ENCODE data around the gene IPP. TPM values are rescaled to one million over a fixed set of nuclear protein-coding genes. Genes with fewer than 3 reads are reported as not detected.

The IPP gene
- total and polyA plus RNA-seq, 2 of the 8 experiments (the other 6 are each of a cell fraction or from before 2014, with no cell fraction given) = 1.4 to 5.6 TPM

- peak overlapping the region in 1 of 2 experiments; percentile 15; a peak in 1 of 4 replicates for H3K4me2 ChIP-seq (ENCODE audit: insufficient read depth in 1 of 2, low read depth in 2 of 2, low read length in 2 of 2)
- CTCF ChIA-PET (ENCODE audit: partially characterized antibody) = interaction anchor here (0.6 to 0.9 kb wide), 3 partner anchors 14 to 498 kb away, joined by 3 to 4 read pairs (median 3); partner anchors contain the start of gene P3R3URF
Observed at GRCh38 chr1:45678489-45678888, 72.0 kb downstream of the IPP start.

More at GRCh38 chr1:45678489-45678888, 72.0 kb downstream of the IPP start:
- Histone ChIP-seq H2BK20ac (ENCODE audit: low read length) (no peak overlapping the region), H2BK15ac (ENCODE audit: low read length) (no peak overlapping the region), H3K36me3 (ENCODE audit: control insufficient read depth in 2 of 4, insufficient read depth in 4 of 4, low read length in 3 of 4) (no peaks in the 10 kb centered on the region), H2BK120ac (replicated peaks; ENCODE audit: low read depth, low read length) (no peak overlapping the region), H3K79me1 (ENCODE audit: low read depth, low read length) (peaks cover 5% of the 10 kb centered on the region; the same call in 1 of the 2 replicates), H2AFZ (ENCODE audit: low read length) (no peak overlapping the region), H2AK5ac (ENCODE audit: low read depth, low read length) (no peak overlapping the region), H3K23me2 (ENCODE audit: low read depth, low read length) (no peaks in the 10 kb centered on the region), H3K27me3 (replicated peaks in 1 of 4; ENCODE audit: control insufficient read depth in 3 of 4, extremely low read depth in 1 of 4, insufficient read depth in 3 of 4, low read length in 3 of 4) (no peaks in the 10 kb centered on the region), H3K14ac (ENCODE audit: insufficient read length) (no peak overlapping the region), H4K8ac (ENCODE audit: extremely low read depth, insufficient read depth, low read length) (no peak overlapping the region), H3K4me3 (ENCODE audit: extremely low read depth in 1 of 4, insufficient read depth in 2 of 4, low read depth in 3 of 4, low read length in 4 of 4) (peak overlapping the region in 1 of 4 experiments; percentile 14; a peak in 1 of 8 replicates), H4K5ac (ENCODE audit: insufficient read length, low read depth, low read length) (no peak overlapping the region), H3K9ac (replicated peaks in 1 of 4; ENCODE audit: extremely low read depth in 1 of 4, low read depth in 3 of 4, low read length in 3 of 4) (no peak overlapping the region), H3K56ac (replicated peaks; ENCODE audit: insufficient read length, low read depth, low read length) (no peak overlapping the region), H3K9me3 (ENCODE audit: insufficient read depth in 2 of 2, low read depth in 1 of 2, low read length in 1 of 2) (no peaks in the 10 kb centered on the region), H3K23ac (ENCODE audit: insufficient read length) (no peak overlapping the region), H3K4me1 (replicated peaks in 1 of 4; ENCODE audit: control insufficient read depth in 3 of 4, insufficient read depth in 4 of 4, low read length in 3 of 4) (peaks cover 0 to 21% (median 6%) of the 10 kb centered on the region in 4 experiments; a peak in 5 of 7 replicates), H3K79me2 (ENCODE audit: control insufficient read depth in 1 of 2, insufficient read depth in 2 of 2, low read length in 2 of 2) (peaks cover 60 to 98% of the 10 kb centered on the region in 2 experiments), H4K91ac (replicated peaks; ENCODE audit: insufficient read length, low read length) (no peak overlapping the region), H2BK5ac (ENCODE audit: low read depth, low read length) (no peak overlapping the region), H3K18ac (ENCODE audit: extremely low read depth, low read length) (no peak overlapping the region), H4K20me1 (replicated peaks in 1 of 2; ENCODE audit: control insufficient read depth in 1 of 2, insufficient read depth in 2 of 2, low read length in 2 of 2) (peaks cover 20 to 28% of the 10 kb centered on the region in 2 experiments), H3K27ac (ENCODE audit: low read depth, low read length) (no peak overlapping the region), H3K4ac (replicated peaks; ENCODE audit: insufficient read length, low read depth, low read length) (no peak overlapping the region), H2BK12ac (ENCODE audit: low read depth, low read length) (no peak overlapping the region)
- no peak for FAIRE-seq
- no peak for DNase-seq (ENCODE audit: low read depth in 1 of 2, low spot score in 2 of 2)
- no peak for TF ChIP-seq USF2 (IDR thresholded peaks at IDR 0.05; ENCODE audit: low read length)
- no peak for TF ChIP-seq TCF12 (IDR thresholded peaks at IDR 0.05; ENCODE audit: low read depth, low read length)
- TF ChIP-seq ATF3 (IDR thresholded peaks at IDR 0.05; ENCODE audit: insufficient read depth, low read depth, low read length) = no peak
- no peak for TF ChIP-seq ASH2L (IDR thresholded peaks at IDR 0.05; ENCODE audit: low read length)
- no peak for TF ChIP-seq KDM4A (IDR thresholded peaks at IDR 0.05; ENCODE audit: low read depth, low read length, severe bottlenecking)
- no peak for TF ChIP-seq SP1 (IDR thresholded peaks at IDR 0.05; ENCODE audit: low read depth, low read length)
- TF ChIP-seq POU5F1 (IDR thresholded peaks at IDR 0.05; ENCODE audit: low read depth, low read length) = no peak
- no peak for TF ChIP-seq SIRT6 (IDR thresholded peaks at IDR 0.05; ENCODE audit: low read length)
- no peak for TF ChIP-seq NRF1 (IDR thresholded peaks at IDR 0.05; ENCODE audit: low read depth, low read length)
- TF ChIP-seq SP4 (IDR thresholded peaks at IDR 0.05; ENCODE audit: low read length) = no peak
- no peak for TF ChIP-seq CEBPB (IDR thresholded peaks at IDR 0.05; ENCODE audit: low read depth, low read length)
- POLR2A ChIA-PET (ENCODE audit: partially characterized antibody) = interaction anchor here (0.6 to 1.7 kb wide), 4 partner anchors 9 to 498 kb away, joined by 3 to 4 read pairs (median 3); partner anchors contain the start of gene NASP
